HCEC 1CT (cell line): Measurements from ENCODE around the gene ST8SIA1.
"Not testable (repeated sequence)": the region's sequence is repeated elsewhere in the genome, so short reads cannot be mapped to it uniquely, and the experiment has no call there.

ENCODE experiments used
- DNase-seq: peaks from one replicate; pipeline ENCODE4 v3.0.0-alpha.2; 2017

Gene ST8SIA1

DNA sequence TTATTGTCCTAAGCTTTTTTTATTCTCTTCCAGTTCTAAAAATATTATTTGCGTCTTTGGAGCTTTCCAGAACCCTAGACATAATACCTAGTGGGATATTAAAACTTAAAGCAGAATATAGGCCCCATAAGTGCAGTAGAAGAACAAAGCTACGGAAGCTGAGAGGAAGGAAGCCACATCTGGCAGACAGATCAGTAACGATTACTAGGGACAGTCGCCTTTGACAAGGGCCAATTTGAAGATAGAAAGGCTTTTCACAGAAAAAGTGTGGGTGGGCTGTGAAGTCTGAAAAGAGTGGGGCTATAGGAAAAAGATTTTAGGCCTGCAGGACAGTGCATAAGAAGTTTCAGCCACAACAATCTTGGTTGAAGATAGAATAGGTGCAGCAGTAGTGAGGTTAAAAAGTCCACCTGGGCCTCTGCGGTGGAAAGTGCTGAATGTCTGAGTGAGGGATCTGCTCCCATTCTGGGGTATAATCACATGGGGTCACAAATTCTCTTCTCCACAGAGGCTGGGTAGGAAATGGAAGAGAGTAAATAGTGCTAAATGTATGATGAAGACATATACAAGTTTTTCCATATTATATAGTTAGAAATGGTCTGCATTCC lies 174.0 kb downstream of the ST8SIA1 start:
- DNase-seq = no peak

DNA sequence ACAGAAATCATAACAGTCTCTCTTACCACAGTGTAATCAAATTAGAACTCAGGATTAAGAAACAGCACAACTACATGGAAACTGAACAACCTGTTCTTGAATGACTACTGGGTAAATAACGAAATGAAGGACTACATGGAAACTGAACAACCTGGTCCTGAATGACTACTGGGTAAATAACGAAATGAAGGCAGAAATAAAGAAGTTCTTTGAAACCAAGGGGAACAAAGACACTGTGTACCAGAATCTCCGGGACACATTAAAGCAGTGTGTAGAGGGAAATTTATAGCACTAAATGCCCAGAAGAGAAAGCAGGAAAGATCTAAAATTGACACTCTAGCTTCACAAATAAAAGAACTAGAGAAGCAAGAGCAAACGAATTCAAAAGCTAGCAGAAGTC lies 185.2 kb downstream of the ST8SIA1 start:
- not testable (repeated sequence) for DNase-seq

DNA sequence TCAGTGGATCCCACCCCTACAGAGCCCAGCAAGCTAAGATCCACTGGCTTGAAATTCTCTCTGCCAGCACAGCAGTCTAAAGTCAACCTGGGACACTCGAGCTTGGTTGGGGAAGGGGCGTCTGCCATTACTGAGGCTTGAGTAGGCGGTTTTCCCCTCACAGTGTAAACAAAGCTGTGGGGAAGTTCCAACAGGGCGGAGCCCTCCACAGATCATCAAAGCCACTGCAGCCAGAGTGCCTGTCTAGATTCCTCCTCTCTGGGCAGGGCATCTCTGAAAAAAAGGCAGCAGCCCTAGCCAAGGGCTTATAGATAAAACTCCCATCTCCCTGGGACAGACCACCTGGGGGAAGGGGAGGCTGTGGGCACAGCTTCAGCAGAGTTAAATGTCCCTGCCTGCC lies 187.8 kb downstream of the ST8SIA1 start:
- DNase-seq = not testable (repeated sequence)
